Amniotic epithelial cell (primary cell): ENCODE data around the gene FBLN7.

Source experiments
- DNase-seq: peaks from one replicate; pipeline ENCODE4 v3.0.0-alpha.2; 2010; ENCODE audit warnings: low read depth

Gene FBLN7

DNA sequence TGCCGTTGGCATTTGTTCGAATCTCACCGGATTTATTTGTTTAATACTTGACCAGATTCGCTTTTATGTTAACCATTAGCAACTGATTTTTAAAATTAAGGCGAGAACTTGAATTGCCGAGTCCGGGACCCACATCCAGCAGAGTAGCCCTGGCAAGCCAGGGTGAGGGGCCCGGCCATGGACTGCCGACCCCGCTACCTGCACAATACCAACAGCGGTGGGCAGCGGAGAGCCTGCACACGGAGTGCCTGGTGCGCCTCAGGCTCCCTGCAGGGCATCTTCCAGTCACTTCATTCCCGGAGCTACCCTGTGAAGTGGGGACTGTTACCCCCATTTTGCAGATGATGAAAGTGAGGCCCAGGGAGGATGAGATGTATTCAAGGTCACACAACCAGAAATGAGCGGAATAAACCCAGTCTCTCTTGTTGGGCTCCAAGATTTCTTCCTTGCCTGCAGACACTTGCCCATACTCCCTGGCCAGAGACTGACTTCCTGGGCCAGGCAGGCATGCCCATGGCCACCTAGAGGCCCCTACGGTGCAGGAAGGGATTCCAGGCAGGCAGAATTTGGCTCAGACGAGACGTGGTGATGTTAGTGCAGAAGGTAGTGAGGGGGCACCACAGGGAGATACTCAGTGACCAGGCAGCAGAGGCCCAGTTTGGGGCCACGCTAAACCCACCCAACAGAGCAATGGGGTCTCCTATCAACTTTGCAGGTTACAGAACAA, 2.9 kb downstream of the FBLN7 start:
- no peak for DNase-seq

DNA sequence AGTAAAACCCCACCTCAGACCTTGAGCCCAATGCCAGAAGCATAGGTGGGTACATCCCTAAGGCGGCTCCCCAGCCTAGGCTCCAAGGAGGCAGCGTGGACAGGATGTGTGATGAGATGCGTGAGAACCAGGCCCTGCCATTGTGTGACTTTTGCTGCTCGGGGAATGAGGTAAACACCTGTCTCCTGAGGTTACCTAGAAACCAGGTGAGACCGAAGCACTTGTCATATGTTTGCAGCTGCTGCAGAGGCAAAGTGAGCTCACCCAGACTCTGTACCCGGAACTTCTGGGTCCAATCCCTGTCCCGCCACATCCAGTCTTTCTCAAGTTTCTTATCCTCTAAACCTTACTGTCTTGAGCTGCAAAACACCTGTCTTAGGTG, 3.4 kb downstream of the FBLN7 start:
- no peak for DNase-seq

DNA sequence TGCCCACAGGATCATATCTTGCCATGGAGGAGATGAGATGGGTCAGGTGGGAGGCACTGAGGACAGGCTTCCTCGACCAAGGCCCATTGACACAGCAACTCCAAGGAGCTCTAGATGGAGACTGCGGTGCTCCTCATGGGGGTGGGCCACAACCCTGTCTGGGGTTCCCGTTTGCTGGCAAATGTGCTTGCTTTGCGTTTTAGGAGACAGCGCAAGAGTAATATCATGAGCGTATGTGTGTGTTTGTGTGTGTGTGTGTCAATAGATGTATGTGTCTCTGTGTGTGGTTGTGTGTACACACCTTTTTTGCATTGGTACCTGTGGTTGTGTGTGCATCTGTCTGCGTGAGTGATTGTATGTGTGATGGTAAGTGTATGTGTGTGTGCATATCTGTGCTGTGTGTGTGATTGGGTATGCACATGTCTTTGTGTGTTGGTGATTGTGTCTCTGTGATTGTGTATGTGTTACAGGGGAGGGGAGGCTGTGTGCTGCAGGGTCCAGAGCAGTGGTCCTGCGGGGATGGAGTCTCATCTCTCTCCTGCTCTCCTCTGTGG, 4.4 kb downstream of the FBLN7 start:
- DNase-seq, result no peak

DNA sequence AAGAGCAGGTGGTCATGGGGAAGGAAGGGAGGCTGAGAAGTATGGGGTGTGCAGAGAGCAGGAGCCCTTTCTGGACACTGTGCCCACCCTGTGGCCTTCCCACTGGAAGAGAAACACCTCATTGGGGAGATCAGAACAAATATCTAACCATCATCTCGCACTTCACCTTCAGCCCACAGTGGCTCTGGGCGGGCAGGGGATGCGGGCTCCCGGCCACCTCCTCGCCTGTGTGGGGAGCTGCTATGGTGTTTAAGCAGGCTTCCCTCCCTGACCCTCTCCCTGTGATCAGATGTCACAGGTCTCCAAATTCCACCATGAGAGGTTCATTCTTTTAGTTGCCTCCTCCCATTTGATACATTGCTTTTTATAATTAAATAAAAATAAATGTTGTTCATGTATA, 5.0 kb downstream of the FBLN7 start:
- no peak for DNase-seq

DNA sequence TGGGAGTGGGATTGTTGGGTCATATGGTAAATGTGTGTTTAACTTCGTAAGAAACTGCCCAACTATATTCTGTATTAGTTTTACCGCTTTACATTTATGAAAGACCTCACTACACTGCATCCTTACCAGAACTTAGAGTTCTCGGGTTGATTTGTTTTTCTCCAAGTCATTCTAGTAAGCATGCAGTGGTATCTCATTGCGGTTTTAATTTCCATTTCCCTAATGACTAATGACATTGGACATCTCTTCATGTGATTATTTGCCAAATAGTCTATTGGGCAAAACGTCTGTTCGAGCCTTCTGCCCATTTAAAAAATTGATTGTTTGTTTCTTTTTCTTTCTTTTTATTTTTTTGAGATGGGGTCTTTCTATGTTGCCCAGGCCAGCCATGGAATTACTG, 6.8 kb downstream of the FBLN7 start:
- no peak for DNase-seq

DNA sequence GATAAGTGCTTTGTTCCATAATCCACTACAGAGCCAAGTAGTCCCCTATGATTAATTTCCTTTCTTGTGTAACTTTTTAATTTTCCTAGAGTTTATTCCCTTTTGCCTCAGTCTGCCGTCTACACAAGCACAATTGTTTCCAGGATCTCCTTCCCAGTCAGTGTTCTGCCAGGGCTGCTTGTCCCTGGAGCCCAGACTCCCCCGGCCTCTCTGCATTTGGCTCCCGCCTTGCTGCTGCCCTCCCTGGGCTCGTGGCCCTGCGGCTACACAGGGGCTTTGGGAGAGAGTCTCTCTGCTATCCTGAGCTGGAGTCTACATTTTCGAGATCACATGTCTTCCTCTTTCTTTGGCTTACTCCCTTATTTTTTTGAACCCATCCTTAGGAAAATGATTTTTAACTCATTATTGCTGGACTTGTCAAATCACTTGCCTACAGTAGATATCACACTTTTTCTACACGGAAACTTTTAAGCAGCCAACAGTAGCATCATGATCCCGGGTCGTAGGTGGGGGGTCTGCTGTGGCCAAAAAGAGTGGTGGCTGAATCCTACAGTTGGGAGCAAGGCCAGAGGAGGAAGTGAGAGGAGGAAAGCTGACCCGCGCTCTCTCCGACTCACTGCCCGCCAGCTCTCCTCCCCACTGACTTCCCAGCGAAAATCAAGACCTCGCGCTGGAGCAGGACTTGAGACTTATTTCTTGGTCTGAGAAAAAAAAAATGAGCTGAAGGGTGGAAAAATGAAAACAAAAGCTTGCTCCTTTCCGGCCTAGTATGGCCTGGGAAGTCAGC, 9.4 kb downstream of the FBLN7 start:
- no peak for DNase-seq

DNA sequence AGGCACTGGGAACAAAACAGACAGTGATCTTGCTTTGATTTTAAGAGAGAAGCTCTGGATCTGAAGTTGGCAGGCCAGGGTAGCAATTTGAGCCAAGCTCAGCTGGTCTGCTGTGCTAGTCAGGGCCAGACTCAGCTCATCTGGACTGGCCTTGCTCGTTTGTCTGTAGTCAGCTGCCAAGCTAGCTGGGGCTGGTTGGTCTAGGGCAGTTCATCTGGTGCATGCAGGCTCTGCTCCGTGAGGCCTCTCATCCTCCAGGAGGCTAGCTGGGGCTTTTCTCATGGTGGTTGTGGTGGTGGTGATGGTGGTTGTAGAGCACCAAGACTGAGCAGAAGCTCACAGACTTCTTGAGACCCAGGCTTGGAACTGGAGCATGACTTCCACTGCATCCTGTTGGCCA, 10.3 kb downstream of the FBLN7 start:
- no peak for DNase-seq

DNA sequence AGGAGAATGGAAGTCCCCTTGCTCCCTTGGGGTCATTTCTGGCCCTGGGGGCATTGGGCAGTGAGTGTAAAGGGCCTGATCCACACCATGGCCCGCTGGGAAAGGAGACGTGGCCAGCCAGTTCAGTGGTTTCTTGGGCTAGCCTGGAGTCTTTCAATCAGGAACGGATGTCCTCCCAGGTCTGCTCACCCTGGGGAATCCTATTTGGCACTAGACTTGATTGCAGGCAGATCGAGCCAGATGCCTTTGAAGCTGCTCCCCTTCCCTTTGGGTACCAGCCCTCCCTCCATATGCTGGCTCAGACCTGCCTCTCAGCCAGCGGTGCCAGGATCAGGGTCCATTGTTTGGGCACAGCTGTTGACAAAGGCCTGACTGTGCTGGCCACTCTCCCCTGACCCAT, 11.0 kb downstream of the FBLN7 start:
- no peak for DNase-seq

DNA sequence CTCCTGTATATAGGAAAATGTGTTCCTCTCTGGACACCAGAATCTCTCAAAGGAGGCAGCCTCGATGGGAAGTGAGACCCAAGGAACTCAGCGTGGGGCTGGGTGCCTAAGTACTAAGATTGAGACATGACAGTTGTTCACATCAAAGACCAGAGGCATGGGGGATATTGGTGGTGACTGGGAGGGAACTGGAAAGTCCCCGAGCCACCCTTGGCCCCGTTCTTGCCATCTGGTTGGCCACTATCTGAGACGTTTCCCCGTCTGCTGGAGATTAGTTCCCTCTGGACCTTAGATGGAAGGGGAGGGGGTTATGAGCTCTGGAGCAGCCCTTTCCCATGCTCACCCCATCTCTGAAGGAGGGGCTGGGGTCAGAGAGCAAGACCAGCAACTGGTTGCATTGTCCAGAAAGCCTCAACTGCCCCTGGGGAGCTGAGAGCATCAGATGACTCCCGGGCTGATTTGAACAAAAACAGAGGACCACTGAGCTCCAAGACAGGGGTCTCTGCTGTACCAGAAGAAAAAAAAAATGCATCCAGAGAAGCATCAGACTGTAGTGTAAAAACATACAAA, 11.8 kb downstream of the FBLN7 start:
- no peak for DNase-seq

DNA sequence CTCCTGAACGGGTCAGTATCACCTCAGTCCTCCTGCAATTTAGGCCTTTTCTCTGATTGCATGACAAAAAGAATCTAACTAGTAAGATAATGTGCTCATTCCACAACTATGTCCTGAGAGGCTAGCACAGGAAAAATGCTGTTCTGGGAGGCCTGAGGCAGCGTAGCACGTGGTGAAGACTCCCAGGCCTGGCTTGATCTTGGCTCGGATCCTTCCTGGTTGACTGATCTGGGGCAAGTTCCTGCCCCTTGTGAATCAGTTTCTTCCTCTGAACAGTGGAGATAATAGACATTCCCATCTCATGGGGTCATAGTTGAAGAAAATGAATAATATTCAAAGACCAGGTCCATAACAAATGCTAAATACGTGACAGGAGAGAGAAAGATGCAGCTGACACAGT, 12.3 kb downstream of the FBLN7 start:
- peak; percentile 97 for DNase-seq

DNA sequence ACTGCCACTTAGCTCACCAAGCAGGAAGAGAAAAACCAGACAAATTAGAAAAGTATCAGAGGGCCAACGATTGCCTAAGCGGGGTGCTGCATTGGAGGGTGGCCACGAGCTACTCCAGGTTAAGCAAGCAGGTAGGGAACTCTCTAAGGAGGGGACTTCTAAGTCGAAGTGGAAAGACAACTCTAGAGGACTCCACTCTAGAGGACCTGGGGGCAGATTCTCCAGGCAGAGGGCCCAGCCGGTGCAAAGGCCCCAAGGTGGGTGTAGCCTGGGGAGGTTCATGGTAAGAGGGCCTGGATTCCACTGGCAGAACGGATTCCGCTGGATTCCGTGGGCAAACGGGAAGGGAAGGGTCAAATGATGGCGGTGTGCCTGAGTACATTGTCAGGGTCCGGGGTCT, 12.7 kb downstream of the FBLN7 start:
- DNase-seq, result no peak

DNA sequence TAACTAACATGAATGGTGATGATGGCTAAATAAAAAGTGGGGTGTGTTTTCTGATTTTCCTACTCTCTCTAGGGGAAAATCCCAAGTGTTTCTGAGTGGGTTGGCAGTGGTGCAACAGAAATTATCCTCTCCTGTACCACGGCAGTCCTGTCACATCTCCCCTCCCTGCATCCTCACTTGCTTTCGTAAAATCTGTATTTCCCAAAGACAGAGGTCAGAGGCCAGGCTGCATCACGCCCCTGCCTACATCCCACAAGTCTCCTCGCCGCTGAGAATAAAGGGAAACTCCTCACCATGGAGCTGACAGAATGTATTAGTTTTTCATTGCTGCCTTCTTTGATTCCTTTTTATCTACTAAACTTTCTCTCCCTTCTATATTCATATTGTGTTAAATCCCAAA, 13.1 kb downstream of the FBLN7 start:
- DNase-seq, result no peak

DNA sequence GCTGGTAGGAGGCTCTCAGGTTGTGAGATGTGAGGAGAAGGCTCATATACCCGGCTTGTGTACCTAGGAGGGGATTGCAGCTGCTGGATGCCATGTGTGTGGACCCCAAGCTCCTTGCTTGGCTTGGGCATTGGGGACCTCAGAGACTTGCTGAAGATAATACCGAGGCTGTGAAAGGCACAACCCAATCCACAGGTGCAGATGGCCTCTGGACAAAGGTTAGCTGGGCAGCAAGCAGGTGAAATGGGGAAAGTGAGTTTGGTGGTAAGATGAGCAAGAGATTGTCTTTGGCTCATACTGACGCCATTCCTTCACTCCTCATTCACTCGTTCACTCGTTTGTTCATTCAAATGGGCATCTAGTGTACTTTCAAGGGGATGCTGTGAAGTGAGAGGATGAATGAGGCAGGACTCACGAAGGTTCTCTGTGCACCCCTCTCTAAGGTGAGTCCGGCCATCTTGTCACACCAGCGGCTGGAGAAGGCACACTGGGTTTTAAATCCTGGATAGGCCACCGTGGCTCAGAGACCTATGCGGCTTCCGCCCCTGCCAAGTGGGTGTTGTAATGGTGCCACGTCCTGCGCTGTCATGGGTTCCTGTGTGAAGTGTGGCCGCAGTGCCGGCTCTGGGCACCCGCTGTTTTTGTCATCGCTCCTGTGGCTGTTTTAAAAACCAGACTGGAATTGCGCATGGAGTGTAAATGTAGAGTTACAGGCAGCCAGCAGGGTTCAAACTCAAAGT, 13.7 kb downstream of the FBLN7 start:
- no peak for DNase-seq

DNA sequence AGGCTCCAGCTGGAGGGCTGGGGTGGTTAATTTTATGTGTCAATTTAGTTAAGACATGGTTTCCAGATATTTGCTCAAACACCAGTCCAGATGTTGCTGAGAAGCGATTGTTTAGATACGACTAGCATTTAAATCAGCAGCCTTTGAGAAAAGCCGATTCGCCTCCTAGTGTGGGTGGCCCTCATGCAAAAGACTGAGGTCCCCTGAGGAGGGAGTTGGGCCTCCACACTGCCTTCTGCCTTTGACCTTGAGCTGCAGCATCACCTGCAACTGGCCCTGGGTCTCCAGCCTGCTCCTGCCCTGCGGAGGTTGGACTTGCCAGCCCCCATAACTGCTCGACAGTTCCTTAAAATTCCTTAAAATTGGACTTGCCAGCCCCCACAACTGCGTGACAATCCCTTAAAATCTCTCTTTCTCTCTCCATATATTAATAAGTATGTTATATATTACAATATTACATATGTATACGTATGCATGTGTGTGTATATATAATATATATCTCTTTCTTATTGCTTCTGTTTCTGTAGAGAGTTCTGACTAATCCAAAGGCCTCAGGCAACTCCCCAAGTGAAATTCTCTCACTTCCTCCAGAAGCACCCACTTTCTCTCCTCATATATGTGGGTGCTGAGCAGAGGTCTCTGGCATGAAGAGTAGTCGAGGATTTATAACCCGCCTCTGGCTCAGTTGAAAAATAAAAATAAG, 14.4 kb downstream of the FBLN7 start:
- DNase-seq, result no peak

DNA sequence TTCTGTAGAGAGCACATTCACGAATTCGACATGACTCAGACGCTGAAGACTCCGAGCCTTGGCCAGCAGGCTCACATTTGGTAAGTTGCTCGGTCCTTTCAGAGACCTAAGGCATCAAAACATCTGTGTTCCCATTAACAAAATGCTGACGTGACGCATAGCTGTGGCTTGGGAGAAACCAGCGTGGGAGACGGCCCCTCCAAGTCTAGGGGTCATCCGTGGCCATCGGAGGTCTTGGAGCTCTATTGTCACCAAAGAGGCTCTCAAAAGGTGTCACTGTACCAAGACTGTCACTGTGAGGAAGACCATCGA, 14.9 kb downstream of the FBLN7 start:
- no peak for DNase-seq

DNA sequence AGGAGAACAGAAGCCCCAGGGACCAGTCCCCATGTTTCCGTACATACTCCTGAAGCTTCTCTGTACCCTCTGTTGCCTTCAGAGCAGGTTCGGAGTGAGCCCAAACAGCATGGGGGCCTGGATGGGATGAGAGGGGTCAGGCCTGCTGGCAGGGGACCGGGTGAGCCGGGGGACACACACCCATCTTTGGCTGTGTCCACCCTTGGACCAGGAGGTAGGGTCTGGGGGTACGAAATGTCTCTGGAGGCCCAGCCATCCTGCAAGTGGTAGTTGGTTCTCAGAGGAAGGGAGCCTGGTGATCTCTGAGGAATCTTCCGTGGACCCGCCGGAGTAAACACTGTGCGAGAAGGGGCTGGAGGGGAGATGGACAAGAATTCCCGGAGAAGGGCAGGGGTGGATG, 15.3 kb downstream of the FBLN7 start:
- no peak for DNase-seq

DNA sequence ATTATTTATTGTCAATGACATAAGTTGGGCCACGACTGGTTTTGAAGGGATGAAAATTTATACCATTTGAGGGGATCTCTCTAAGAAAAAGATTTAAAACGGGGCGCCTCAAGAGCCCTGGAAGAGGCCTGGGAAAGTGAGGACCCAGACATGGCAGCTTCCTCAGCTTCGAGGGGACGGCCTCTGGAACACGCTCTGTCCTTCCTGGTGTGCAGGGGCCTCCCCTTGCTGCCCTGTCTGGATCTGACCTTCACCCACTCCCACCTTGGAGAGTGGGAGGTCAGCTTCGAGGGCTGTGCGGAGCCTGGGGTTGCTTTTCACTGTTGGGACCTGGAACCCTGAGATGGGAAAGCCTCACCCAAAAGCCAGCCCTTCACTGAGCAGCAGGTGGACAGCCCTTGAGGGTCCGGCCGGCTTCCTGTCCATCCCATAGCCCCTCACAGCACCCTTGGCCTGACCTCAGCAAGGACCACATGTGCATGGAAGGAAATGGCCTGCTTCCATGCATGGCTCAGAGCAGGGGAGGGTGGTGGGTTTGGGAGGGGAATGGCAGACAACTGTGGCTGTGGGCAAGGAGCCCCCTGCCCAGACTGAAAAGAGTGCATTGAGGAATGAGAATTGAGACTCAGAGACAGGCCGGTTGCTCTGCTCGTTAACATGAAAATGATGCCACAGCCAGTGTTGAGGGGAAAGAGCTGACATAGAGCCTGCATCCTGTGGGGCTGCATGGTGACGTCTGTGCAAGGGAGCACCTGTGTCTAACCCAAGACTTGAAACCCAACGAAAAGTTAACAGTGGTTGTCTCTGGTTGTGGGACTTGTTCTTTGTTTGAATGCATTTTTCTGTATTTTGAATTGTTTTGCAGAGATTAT, 16.3 kb downstream of the FBLN7 start:
- DNase-seq, result no peak

DNA sequence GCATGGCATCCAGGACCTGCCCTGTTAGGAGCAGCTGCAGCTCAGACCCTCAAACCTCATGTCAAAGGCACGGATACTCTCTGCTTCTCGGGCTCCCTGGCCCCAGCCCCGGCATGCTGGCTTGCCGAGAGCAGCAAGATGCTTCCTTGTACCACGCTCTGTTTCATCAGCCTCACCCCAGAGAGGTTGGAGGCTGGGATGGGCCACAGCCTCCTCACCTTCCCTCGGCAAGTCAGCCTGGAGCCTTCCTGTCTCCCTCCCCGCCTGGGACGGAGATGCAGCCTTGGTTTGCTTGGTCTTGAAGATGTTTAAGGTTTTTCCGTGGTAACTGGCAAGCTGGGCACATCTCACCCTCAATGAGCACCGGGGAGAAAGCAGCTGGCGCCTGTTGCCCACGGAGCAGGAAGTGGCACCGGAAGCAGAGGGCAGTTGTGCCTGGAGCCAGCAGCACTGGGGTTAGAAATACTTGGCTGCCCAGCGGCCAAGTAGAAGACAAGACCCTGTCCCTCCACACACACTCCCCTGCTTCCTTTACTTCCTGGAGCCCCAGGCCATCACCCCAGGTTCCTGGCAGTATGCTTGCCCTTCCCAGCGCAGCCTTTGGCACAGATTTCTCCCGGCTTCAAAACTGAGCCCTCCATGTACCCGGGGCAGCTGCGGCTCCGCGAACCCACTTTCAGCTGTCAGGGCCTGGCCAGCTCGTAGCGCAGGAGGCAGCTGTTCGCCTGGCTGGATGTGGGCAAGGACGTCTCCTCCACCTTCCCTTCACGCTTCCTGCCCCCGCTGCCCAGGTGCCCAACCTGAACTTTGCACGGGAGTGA, 17.4 kb downstream of the FBLN7 start:
- no peak for DNase-seq

DNA sequence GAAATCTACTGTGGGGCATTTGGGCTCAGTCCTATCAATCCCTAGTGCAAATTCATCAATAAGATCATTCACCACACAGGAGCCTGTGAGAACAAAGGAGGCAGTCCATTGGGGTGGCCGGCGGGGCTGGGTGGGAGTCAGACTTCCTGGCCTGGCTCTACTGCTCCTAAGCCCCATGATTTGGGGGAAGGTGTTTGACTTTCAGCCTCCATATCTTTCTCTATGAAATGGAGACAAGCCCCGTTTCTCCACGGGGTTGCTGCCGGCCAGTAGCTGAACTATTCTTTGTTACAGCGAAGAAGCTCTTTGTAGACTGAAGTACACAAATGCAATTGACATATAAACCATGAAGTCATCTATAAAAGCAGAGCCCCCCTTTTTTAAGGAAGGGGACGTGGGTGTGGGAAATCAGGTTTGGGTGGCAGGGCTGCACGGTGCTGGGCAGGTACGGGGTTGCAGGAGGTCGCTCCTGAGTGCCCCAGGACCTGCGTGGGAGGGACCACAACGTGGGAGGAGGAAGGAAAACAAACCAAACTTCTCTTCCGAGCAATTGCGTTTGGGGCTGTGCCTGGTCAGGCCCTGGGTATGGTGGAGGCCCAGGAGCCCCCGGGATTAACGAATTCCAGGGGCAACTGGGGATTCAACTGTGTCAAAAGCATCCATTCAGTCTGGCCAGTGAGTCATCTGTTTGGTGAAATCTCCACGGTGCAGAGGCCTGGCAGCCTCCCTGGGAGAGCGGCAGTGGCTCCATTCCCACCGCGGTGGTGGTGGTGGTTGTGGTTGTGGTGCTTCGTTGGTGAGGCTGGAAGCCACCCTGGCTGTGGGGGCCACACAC, 18.2 kb downstream of the FBLN7 start:
- peak; percentile 73 for DNase-seq
